ENCODE results near the gene AKNA.

DNA sequence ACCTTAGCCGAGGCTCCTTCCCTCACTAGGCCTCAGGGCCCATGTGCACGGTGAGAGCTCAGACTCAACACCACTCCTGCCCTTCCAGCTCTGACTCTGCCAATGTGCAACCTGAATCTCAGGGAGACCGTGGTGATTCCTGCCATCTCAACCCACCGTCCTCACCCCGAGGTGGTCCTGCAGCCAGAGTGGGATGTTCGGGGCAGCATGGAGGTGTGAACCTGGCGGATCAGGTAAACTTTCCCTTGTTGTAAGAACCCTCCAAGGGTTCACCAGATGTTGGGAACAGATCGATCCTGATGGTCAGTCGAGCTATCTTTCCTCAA, 538 bp upstream of the AKNA start:
- TF ChIP-seq, protein P1, sequence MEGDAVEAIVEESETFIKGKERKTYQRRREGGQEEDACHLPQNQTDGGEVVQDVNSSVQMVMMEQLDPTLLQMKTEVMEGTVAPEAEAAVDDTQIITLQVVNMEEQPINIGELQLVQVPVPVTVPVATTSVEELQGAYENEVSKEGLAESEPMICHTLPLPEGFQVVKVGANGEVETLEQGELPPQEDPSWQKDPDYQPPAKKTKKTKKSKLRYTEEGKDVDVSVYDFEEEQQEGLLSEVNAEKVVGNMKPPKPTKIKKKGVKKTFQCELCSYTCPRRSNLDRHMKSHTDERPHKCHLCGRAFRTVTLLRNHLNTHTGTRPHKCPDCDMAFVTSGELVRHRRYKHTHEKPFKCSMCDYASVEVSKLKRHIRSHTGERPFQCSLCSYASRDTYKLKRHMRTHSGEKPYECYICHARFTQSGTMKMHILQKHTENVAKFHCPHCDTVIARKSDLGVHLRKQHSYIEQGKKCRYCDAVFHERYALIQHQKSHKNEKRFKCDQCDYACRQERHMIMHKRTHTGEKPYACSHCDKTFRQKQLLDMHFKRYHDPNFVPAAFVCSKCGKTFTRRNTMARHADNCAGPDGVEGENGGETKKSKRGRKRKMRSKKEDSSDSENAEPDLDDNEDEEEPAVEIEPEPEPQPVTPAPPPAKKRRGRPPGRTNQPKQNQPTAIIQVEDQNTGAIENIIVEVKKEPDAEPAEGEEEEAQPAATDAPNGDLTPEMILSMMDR (IDR thresholded peaks at IDR 0.05; ENCODE audit: low read length): no peak
- TF ChIP-seq EZH2 (IDR thresholded peaks at IDR 0.05; ENCODE audit: borderline replicate concordance, low read length): no peak

All from OCI-LY1 (cell line).